ENCODE measurements around the gene EPB41L4B.

Gene EPB41L4B

DNA sequence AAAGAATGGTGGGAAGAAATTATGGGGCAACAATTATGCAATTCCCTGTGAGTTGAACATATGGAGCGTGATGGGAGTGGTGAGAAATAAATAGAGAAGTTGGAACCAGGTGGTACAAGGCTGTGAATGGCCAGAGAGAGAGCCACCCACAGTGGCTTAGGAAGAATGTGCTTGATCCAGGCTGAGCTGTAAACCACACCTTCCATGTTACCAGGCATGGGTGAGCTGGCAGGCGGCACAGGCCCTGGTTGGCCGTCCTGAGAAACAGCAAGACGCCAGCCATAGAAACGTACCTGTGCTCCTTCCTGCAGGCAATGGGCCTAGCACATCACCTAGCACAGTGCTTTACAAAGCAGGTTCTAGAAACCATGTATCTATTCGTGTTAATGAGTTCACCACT lies 74.3 kb downstream of the EPB41L4B start:
- Histone ChIP-seq H3K36me3 (ENCODE audit: insufficient read depth, low read length) (no peaks in the 10 kb centered on the region), H3K9me3 (ENCODE audit: control insufficient read depth, insufficient read depth, low read length) (no peaks in the 10 kb centered on the region), H3K4me1 (ENCODE audit: insufficient read depth, low read length) (peaks cover 36% of the 10 kb centered on the region), H3K9ac (ENCODE audit: low read depth, low read length) (no peak overlapping the region)

DNA sequence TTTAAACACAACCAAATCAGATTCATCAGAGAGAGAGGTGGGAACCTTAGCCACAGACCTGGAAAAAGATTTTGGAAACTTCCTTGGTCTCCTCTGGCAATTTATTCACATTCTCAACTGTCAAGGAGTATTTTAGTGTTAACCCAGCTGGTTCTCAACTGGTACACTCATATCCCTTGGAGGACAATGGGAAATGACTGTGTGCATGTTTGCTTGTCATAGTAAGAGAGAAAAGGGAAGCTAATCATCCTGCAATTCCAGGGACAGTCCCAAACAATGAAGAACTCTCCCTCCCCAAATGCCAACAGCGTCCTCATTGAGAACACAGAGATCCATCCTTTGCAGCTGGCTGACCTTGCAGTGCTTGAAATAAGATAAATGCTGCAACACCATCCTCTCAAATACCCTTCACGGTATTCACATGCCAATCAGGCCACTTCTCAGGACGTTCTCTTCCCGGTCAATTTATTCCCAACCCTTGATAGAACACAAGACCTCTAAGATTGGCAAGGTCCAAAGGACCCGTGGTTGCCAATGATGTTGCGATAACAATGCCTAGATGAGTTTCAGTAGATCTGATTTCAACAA lies 75.5 kb downstream of the EPB41L4B start:
- no peaks in the 10 kb centered on the region for H3K36me3 ChIP-seq (ENCODE audit: insufficient read depth, low read length)
- H3K4me1 ChIP-seq (ENCODE audit: insufficient read depth, low read length): peaks cover 29% of the 10 kb centered on the region
- no peaks in the 10 kb centered on the region for H3K9me3 ChIP-seq (ENCODE audit: control insufficient read depth, insufficient read depth, low read length)
- H3K9ac ChIP-seq (ENCODE audit: low read depth, low read length): no peak overlapping the region

DNA sequence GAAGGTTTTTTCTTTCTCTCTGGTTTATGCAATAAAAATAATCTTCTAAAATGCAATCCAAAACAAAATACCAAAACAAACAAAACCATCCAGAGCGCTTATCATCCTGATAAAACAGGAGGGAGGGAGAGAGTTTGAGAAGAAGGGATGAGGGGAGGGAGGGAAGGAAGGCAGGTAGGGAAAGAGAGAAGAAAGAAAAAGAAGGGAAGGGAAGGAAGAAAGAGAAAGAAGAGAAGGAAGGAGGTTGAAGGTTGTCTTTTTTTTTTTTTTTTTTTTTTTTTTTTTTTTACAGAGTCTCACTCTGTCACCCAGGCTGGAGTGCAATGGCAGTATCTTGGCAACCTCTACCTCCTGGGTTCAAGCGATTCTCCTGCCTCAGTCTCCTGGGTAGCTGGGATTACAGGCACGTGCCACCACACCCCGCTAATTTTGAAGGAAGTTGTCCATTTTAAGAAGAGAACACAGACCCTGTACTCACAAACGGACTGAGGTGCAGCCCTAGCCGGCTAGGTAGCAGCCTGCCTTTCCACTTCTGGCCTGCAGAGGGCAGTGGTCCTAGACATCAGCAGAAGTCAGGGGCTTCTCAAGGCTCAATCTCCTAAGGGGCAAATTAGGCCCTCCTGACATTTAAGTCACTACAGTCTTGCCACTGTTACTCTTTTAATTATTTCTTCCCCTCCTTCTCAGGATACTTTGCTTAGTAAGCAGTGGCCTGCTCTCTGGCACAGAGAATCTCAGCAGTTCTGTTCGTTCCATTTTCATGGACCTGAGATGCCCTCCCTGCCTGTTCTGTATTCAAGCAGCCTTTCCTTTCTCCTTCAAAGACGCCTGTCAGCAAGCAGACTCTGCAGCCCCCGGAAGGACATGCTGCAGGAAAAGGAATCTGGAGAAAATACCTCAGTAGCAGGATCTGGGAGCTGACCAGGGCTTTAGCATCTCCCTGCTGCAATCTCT lies 76.4 kb downstream of the EPB41L4B start:
- H3K9ac ChIP-seq (ENCODE audit: low read depth, low read length): no peak overlapping the region
- H3K36me3 ChIP-seq (ENCODE audit: insufficient read depth, low read length): no peaks in the 10 kb centered on the region
- H3K4me1 ChIP-seq (ENCODE audit: insufficient read depth, low read length): peaks cover 29% of the 10 kb centered on the region
- no peaks in the 10 kb centered on the region for H3K9me3 ChIP-seq (ENCODE audit: control insufficient read depth, insufficient read depth, low read length)

DNA sequence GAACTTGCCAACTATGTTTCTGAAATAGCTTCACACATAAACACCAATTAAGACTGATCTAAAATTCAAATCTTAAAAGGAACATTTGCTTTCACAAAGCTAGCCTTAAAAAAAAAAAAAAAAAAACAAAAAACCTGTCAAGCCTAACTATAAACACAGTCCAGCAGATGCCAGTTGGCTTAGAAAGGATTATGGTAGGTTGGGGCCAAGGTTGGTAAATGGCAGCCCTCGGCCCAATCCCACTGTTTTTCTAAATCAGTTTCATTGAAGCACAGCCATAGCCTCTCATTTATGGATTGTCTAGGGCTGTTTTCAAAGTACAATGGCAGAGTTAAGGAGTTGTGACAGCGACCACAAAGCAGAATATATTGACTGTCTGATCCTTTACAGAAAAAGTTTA lies 78.1 kb downstream of the EPB41L4B start:
- H3K36me3 ChIP-seq (ENCODE audit: insufficient read depth, low read length): no peaks in the 10 kb centered on the region; the same call in 1 of the 2 replicates
- no peak overlapping the region for H3K9ac ChIP-seq (ENCODE audit: low read depth, low read length)
- H3K9me3 ChIP-seq (ENCODE audit: control insufficient read depth, insufficient read depth, low read length): no peaks in the 10 kb centered on the region
- peaks cover 29% of the 10 kb centered on the region for H3K4me1 ChIP-seq (ENCODE audit: insufficient read depth, low read length)

DNA sequence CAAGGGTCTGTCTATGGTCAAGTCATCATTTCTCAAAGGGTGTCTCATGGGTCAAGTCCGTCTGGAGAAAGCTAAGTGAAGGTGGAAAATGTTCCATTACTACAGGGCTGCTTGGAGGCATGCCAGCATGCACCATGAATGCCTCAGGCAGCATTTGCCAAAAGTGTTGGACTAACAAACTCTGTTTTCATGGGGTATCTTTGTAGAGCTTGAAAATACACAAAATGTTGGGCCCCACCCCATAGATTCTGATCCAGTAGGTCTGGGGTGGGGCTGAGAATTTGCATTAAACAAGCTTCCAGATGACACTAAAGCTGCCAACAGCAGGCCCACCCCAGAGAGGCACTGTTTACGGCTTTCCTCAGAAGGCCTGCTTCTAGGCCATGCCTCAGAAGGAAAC lies 78.8 kb downstream of the EPB41L4B start:
- Histone ChIP-seq H3K36me3 (ENCODE audit: insufficient read depth, low read length) (no peaks in the 10 kb centered on the region; the same call in 1 of the 2 replicates), H3K4me1 (ENCODE audit: insufficient read depth, low read length) (peaks cover 29% of the 10 kb centered on the region), H3K9ac (ENCODE audit: low read depth, low read length) (no peak overlapping the region), H3K9me3 (ENCODE audit: control insufficient read depth, insufficient read depth, low read length) (no peaks in the 10 kb centered on the region)

DNA sequence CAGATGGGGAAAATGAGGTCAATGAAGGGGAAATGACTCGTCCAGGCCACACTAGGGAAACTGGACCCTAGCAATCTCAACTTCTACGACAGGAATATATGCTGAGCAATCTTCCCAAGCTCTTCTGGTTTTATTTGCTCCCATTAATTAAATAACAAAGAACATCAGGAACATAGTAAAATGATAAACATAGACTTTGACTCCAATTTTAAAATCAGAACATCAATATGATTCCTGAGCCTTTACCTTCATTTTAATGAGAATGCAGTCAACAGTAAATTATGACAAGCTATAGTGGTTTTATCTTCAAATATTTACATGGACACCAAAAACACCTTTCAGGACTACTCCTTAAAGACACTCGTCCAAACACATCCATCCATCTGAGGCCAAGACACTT lies 79.7 kb downstream of the EPB41L4B start:
- Histone ChIP-seq H3K9ac (ENCODE audit: low read depth, low read length) (no peak overlapping the region), H3K9me3 (ENCODE audit: control insufficient read depth, insufficient read depth, low read length) (no peaks in the 10 kb centered on the region), H3K36me3 (ENCODE audit: insufficient read depth, low read length) (no peaks in the 10 kb centered on the region; the same call in 1 of the 2 replicates), H3K4me1 (ENCODE audit: insufficient read depth, low read length) (peaks cover 29% of the 10 kb centered on the region)

DNA sequence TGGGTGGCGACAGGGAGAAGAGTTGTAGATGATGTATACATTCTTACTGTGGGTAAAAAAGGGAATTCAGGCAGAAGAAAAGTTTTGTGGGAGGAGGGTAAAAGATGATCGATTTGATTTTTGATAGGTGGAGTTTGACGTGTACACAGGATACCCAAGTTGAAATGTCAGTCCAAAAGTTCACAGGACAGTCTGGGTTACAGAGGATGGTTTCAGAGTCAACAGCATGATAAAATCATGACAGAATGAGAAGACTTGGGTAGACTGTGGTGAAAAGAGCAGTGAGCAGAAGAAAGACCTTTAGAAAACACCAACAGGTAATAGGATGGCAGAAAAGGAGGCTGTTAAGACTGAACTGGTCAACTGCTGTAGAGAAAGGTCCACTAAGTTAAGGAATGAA lies 81.6 kb downstream of the EPB41L4B start:
- Histone ChIP-seq H3K9ac (ENCODE audit: low read depth, low read length) (no peak overlapping the region), H3K9me3 (ENCODE audit: control insufficient read depth, insufficient read depth, low read length) (no peaks in the 10 kb centered on the region), H3K36me3 (ENCODE audit: insufficient read depth, low read length) (no peaks in the 10 kb centered on the region; the same call in 1 of the 2 replicates), H3K4me1 (ENCODE audit: insufficient read depth, low read length) (peaks cover 20% of the 10 kb centered on the region)

DNA sequence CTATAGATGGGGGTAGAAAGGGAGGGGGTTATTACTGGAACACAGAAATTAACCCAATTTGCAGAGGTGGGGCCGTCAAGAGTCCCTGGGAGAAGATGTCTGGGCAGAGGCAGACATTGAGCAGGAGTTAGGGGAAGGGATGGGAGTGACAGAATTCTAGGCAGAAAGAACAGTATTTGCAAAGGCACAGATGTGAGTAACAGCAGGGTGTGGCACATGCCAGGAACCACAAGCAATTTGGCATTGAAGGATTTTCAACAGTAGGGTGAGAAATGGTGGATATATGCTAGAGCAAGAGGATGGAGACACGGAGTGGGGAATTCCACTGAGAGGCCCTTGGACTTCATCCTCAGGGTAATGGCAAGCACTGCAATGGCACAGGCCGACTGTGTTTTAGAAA lies 82.2 kb downstream of the EPB41L4B start:
- peaks cover 20% of the 10 kb centered on the region for H3K4me1 ChIP-seq (ENCODE audit: insufficient read depth, low read length)
- no peaks in the 10 kb centered on the region for H3K9me3 ChIP-seq (ENCODE audit: control insufficient read depth, insufficient read depth, low read length)
- H3K9ac ChIP-seq (ENCODE audit: low read depth, low read length): no peak overlapping the region
- H3K36me3 ChIP-seq (ENCODE audit: insufficient read depth, low read length): no peaks in the 10 kb centered on the region; the same call in 1 of the 2 replicates

DNA sequence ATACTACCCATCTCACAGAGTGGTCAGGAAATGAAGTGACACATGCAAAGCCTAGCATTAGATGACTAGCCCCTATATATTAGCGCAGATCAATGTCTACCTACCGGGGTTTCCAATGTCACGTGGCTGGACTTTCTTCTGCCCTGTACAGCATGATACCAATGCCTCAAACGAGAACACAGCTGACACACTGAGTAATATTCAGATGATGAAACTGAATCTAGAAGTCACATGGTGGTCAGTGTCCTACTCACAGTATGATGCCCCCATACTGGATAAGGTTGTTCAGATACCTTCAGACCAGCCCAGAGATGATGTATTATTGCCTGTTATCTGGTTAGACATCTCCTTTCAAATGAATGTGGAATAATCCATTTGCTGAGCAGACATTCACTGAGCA lies 82.7 kb downstream of the EPB41L4B start:
- H3K9ac ChIP-seq (ENCODE audit: low read depth, low read length): no peak overlapping the region
- no peaks in the 10 kb centered on the region; the same call in 1 of the 2 replicates for H3K36me3 ChIP-seq (ENCODE audit: insufficient read depth, low read length)
- H3K4me1 ChIP-seq (ENCODE audit: insufficient read depth, low read length): peaks cover 17% of the 10 kb centered on the region
- no peaks in the 10 kb centered on the region for H3K9me3 ChIP-seq (ENCODE audit: control insufficient read depth, insufficient read depth, low read length)

DNA sequence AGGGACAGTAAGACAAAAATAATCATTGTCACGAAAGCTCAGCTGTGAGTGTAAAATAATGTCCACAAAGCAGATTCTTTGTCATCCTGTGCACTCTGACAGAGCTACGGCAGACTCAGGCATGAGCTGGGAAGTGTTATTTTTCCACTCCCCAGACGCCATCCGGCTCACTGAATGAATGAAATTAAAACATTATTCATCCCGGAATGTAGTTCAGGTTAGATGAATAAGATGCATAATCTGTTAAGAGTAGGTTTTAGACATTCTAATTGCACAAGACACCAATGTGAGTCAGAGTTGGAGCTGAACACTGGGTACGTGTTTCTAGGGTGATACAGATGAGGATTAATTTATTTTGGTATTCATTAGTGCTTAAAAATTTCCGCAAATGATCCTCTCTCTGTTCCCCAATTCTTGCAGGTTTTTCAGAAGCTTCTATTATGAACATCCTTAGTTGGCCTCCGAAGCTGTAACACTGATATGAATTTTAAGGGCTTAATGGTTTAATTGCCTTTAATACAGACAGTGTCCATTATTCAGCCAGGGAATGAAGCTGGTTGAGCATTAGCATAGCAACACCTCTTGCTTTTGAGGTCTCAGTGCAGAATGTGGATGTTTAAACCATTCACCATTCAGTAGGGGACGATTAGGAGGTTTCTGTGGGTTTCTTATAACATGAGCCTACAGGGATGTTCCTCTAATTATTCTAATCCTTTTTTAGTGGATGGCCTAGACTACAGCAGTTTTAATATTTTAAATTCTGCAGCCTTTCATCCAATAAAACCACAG lies 88.2 kb downstream of the EPB41L4B start:
- Histone ChIP-seq H3K4me1 (ENCODE audit: insufficient read depth, low read length) (no peaks in the 10 kb centered on the region), H3K36me3 (ENCODE audit: insufficient read depth, low read length) (no peaks in the 10 kb centered on the region), H3K9me3 (ENCODE audit: control insufficient read depth, insufficient read depth, low read length) (no peaks in the 10 kb centered on the region), H3K9ac (ENCODE audit: low read depth, low read length) (no peak overlapping the region)

DNA sequence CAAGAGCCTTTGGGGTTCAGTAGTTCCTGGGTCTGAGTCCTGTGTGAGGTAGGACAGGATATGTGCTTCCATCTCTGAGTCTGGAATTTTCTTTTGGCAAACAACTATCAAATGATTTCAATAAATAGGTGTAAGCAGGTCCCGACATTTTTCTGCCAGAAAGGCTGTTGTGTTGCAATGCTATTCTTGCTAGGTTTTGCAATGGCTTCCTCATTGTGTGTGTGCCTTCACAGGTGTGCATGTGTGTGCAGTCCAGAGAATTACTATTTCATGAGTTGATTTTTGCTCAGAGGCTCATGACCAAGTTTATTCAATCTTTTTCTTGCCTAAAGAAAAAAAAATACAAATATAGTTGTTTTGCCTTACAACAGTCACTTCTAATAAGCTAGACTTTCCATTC lies 89.3 kb downstream of the EPB41L4B start:
- no peaks in the 10 kb centered on the region for H3K9me3 ChIP-seq (ENCODE audit: control insufficient read depth, insufficient read depth, low read length)
- no peaks in the 10 kb centered on the region for H3K4me1 ChIP-seq (ENCODE audit: insufficient read depth, low read length)
- H3K9ac ChIP-seq (ENCODE audit: low read depth, low read length): no peak overlapping the region
- no peaks in the 10 kb centered on the region for H3K36me3 ChIP-seq (ENCODE audit: insufficient read depth, low read length)

DNA sequence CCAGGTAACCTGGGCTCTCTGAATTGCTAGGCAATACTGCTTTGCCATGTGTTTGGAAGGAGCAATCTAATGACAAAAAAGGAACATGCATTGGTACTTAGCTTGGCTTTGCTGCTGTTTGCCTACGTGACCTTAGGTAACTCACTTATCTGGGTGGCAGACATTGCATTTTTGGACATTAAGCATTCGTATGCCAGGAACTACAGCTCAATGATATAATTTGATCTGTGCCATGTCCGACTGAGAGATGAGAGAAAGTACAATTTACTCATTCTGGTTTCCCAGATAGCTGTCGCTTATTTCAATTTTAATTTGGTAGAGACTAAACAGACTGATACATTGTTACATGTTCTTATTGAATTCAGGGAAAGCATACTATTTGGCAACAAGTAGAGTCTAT lies 90.6 kb downstream of the EPB41L4B start:
- H3K9ac ChIP-seq (ENCODE audit: low read depth, low read length): no peak overlapping the region
- H3K36me3 ChIP-seq (ENCODE audit: insufficient read depth, low read length): no peaks in the 10 kb centered on the region
- no peaks in the 10 kb centered on the region for H3K9me3 ChIP-seq (ENCODE audit: control insufficient read depth, insufficient read depth, low read length)
- H3K4me1 ChIP-seq (ENCODE audit: insufficient read depth, low read length): no peaks in the 10 kb centered on the region

DNA sequence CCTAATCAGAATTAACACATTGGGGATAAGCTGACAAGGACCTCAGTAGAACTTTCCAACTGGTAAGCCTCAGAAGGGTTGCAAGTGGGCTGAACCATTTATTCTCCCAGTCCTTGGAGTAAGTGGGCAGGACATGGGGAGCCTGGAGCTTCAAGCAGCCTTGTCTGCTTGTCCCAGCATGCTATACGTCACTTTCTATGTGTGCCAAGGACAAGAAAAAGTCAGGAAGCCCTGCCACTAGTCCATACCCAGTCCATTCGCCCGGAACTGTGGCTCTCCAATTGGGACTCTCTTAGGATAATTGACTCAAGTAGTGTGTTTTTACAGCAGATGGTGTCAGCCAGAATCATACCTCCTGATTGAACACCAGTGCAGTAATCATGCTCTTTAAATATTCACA lies 91.2 kb downstream of the EPB41L4B start:
- Histone ChIP-seq H3K9me3 (ENCODE audit: control insufficient read depth, insufficient read depth, low read length) (no peaks in the 10 kb centered on the region), H3K36me3 (ENCODE audit: insufficient read depth, low read length) (no peaks in the 10 kb centered on the region), H3K9ac (ENCODE audit: low read depth, low read length) (no peak overlapping the region), H3K4me1 (ENCODE audit: insufficient read depth, low read length) (no peaks in the 10 kb centered on the region)

DNA sequence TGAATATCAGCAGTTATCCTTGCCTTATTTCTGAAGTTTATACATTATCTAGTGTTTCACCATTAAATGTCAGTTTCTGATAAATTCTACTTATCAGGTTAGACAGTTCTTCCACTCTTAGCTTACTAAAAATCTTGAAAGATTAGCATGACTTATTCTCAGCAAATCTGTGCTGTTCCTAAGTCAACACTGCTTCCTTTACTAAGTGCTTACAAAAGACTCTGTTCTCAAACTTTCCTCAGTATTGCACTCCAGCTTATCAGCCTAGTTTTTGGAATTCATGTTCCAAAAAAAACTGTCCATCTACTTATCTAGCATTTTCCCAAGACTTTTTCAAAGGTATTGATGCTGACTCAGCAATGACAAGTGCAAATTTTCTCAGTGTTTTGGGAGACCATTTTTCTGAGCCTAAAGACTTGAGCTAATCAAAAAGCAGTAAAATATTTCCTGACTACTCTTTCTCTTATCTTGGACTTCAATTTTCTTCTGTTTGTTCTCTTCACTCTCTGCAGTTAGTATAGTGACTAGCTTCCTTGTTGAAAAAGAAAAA lies 92.7 kb downstream of the EPB41L4B start:
- H3K4me1 ChIP-seq (ENCODE audit: insufficient read depth, low read length): no peaks in the 10 kb centered on the region
- H3K36me3 ChIP-seq (ENCODE audit: insufficient read depth, low read length): no peaks in the 10 kb centered on the region
- H3K9ac ChIP-seq (ENCODE audit: low read depth, low read length): no peak overlapping the region
- no peaks in the 10 kb centered on the region for H3K9me3 ChIP-seq (ENCODE audit: control insufficient read depth, insufficient read depth, low read length)

All from ES-I3 (cell line).